Measurements from ENCODE around the gene CARS2. TPM values are rescaled to one million over a fixed set of nuclear protein-coding genes. Genes with fewer than 3 reads are reported as not detected.

CARS2 gene
- total RNA-seq, 1 donor from 2014 or later = 66.5 TPM

DNA sequence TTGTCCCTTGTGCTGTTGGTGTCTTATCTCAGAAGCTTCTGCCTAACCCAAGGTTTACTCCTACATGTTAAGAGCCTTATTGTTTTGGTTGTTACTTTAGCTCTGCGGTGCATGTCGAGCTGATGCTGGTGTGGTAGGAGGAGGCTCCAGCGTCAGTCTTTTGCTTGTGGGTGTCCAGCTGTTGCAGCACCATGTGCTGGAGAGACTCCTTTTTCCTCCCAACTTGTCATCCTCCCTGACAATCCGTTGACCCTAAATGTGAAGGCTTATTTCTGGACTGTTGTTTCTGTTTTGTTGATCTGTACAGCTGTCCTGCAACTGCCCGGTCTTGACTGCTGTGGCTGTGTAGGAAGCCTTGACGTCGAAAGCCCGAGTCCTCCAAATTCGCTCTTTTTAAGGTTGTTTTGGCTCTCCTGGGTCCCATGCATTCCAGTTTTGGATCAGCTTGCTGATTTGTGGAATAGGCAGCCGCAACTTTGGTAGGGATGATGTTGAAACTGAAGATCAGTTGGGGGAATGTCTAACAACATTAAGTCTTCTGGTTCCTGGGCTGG, 75.3 kb downstream of the CARS2 start:
- intact Hi-C loops (cut with DNase I) = loop anchor here (2.0 kb wide), 1 partner anchor 30 kb away; no protein-coding TSS in a partner anchor
- no peak for DNase-seq (ENCODE audit: low spot score)
- ATAC-seq = peak; percentile 33

GRCh38 chr13:110629735-110630134, 76.2 kb downstream of the CARS2 start:
- ATAC-seq = no peak
- intact Hi-C loops (cut with DNase I) = loop anchor here (2.0 kb wide), 1 partner anchor 29 kb away; no protein-coding TSS in a partner anchor
- DNase-seq (ENCODE audit: low spot score) = peak; percentile 33

DNA sequence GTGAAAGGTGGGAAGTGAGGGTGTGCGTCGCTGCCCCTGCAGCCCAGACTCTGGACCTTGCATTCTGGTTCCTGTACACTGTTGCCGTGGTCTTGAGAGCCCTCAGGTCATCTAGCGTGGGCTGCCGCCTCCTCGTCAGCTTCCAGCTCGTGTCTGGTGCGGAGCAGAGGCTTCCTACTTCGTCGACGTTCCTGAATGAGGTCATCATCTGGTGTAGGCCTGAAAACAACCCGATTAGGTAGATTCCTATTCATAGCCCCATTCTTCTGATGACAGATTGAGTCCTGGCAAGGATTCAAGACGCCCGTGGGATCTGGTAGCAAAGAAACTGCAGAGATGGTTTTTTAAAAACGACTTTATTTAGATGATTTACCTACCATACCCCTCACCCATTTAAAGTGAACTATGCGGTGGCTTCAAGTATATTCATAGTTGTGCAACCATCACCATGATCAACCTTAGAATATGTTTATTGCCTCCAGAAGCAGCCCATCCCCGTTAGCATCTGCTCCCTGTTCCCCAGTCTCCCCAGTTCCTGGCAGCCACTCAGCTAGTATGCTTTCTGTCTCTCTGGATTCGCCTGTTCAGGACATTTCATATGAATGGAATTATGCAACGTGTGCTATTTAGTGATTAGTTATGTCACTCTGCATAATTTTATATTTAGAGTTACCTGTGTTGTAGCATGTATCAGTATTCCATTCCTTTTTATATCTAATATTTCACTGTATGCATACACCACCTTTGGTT, 76.8 kb downstream of the CARS2 start:
- DNase-seq (ENCODE audit: low spot score) (no peak), ATAC-seq (no peak)
- intact Hi-C loops (cut with DNase I) = no loop called here

DNA sequence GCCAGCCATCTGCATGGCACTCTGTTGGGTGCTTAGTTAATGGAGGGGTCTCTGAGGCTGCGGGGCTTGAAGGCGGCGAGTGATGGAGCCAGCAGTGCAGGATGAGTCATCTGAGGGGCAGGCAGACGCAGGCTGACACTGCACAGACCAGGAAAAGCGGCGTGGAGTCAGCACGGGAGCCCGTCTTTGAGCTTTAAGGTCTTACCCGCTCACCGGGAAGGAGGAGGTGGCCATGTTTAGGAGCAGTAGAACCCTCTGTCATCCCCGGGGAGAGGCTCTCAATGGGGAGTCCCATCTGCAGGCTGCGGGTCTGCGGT, 77.5 kb downstream of the CARS2 start:
- DNase-seq (ENCODE audit: low spot score) (no peak), ATAC-seq (no peak)
- intact Hi-C loops (cut with DNase I) = no loop called here

DNA sequence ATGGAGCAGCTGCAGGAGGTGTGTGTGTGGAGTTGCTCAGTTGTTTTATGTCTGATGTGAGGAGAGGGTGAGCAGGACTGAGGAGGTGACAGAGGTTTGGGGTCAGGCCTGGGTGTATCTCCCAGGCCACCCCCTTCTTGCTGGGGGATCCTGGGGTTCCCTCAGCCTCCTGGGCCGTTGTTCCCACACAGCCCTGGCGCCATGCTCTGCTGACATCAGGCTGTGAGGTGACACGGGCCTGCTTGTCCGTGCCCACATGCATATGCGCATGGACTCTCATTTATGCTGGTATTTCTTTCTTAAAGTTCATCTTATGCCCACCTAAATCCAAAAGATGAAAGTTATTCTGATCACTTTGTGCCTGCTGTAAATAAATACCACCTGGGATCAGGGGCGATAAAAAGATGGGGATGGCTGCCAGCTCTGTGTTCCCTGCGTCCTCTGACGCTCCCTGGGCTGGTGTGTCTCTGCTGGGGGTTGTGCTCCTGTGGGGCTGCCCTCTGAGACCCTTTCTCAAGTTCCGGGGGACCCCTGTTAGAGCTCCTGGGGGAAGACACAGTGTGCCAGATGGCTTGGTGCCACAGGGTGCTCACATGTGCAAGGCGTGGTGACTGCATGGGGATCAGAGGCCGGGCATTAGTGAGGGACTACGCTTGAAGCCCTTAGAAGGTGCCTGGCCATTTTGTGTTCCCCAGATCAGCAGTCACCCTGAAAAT, 78.0 kb downstream of the CARS2 start:
- intact Hi-C loops (cut with DNase I) = no loop called here
- DNase-seq (ENCODE audit: low spot score) = no peak
- ATAC-seq = peak; percentile 24

GRCh38 chr13:110627351-110627750, 78.6 kb downstream of the CARS2 start:
- intact Hi-C loops (cut with DNase I) = no loop called here
- ATAC-seq = no peak
- DNase-seq (ENCODE audit: low spot score) = no peak

- ATAC-seq (no peak), DNase-seq (ENCODE audit: low spot score) (no peak)
- intact Hi-C loops (cut with DNase I) = no loop called here
Observed at GRCh38 chr13:110626521-110626920, 79.4 kb downstream of the CARS2 start.

DNA sequence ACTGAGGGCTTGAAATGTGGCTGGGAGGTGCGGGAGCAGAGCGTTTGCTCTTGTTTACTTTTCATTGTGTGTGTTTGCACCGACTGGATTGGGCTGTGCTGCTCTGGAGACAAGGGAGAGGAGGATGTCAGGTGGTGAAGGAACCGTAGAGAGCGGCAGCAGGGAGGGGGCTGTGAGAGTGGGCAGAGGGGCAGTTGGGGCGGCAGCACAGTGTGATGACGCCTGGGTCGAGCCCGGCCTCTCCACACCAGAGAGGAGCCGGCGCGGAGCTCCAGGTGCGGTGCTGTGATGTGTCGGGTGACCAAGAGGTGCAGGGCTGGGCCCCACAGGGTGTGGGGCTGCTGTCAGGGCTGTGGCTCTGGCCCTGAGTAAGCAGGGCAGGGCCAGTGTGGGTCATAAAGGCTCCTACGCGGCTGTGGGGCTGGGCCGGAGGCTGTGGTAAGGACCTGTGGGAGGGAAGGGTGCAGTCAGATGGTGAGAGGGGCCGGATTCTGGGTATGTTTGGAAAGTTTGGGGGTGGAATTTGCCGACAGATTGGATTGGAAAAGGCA, 80.1 kb downstream of the CARS2 start:
- no peak for DNase-seq (ENCODE audit: low spot score)
- intact Hi-C loops (cut with DNase I) = no loop called here
- ATAC-seq = peak; percentile 33

DNA sequence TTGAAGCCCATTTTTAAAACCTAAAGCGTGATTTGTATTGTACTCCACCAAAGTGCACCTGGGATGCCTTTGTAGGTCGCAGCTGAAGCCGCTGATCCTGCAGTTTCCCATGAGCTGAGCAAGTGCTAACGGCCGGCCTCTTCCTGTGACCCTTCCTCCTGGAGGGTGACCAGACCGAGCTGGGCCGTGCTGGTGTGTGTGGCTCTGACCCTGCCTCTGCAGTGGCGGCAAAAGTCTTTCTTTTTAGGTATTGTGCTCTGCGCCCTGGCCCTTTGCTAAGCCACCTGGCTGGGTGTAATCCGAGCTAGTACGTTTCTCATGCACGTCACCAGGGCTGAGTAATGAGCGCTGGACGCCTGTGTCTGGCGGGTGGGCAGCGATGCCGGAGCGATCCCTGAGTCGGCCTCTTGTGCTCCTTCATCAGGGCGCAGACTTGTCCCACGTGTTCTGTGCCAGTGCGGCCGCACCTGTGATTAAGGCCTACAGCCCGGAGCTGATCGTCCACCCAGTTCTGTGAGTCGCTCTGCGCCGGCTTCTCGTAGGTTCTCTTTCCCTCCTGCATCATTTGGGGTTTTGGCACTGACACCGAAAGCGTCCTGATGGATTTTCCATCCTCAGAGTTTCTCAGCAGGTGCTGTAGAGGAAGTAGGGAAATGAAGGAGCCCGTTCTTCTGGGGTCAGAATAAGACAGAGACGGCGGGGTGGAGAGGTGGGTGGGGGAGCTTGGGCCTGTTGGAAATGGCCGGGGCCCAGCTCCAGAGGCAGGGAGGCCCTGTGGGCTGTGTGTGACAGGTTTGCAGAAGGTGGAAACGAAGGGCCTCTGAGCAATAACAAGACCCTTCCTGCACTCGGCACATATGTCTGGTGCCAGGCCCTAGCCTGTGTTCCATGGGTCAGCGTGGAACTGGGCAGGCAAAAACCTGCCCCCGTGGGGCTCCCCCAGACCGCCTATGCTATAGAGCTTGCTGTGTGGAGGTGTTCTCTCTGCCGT, 80.9 kb downstream of the CARS2 start:
- intact Hi-C loops (cut with DNase I) = no loop called here
- no peak for DNase-seq (ENCODE audit: low spot score)
- no peak for ATAC-seq

GRCh38 chr13:110620596-110620995, 85.3 kb downstream of the CARS2 start:
- no peak for ATAC-seq
- no peak for DNase-seq (ENCODE audit: low spot score)
- intact Hi-C loops (cut with DNase I) = no loop called here

DNA sequence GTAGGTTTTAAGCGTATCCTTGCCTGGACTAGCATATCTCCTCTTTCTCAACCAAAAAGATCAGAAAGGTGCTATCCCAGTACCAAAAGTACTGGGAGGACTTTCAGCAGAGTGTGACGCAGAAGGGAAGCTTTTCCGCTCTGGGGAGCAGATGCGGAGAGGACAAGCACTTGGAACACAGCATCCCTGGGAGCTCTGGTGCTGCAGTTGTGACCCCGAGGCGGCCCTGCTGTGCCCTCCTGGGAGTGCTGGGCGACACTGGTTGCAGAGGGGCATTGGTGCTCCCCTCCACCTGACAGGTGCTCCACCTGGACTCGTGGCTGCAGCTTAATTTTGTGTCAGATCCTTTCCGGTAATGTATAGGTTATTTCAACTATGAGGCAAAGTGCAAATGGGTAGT, 87.1 kb downstream of the CARS2 start:
- DNase-seq (ENCODE audit: low spot score) (no peak), ATAC-seq (no peak)
- intact Hi-C loops (cut with DNase I) = no loop called here

- ATAC-seq = no peak
- intact Hi-C loops (cut with DNase I) = no loop called here
Observed at GRCh38 chr13:110618167-110618566, 87.7 kb downstream of the CARS2 start.

DNA sequence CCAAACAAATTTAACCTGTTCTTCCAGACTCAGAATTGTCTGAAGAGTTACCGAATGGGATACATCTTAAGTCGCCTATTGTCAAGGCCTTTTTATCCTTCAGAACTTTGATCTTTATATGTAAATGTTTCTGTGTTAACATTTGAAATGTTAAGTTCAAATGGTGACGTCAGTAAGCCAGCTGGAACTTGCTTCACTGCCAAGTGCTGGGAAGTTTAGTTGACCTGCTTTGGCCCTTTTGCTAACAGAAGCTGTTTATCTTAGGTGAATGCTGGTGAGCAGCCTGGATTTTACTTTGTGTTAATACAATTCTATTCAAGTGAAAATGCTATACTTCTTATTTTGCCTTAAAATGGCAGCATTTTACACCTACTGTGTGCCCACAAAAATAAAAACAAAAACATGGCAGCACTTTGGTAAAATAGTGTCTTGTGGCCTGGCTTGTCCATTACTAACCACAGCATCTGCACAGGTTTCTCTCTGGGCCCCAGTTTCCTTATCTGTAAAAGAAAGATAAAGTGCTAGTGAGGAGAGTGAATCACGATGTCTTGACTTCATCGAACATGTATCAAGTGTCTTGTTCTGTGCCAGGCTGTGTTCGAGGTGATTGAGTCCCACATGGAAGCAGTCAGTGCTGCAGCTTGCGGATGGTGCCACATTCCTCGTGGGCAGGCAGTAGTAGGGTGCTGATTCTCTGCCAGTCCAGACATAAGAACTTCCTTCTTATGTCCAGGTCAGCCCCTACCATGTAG, 88.4 kb downstream of the CARS2 start:
- ATAC-seq = peak; percentile 23
- no peak for DNase-seq (ENCODE audit: low spot score)
- intact Hi-C loops (cut with DNase I) = no loop called here

More at GRCh38 chr13:110618167-110618566, 87.7 kb downstream of the CARS2 start:
- no peak for DNase-seq (ENCODE audit: low spot score)

GRCh38 chr13:110616103-110617101, 89.5 kb downstream of the CARS2 start:
- DNase-seq (ENCODE audit: low spot score) (no peak), ATAC-seq (peak; percentile 9)
- intact Hi-C loops (cut with DNase I) = no loop called here

GRCh38 chr13:110615322-110616102, 90.4 kb downstream of the CARS2 start, which contains the start of gene NAXD:
Gene NAXD, plus strand, starts transcription at chr13:110615545. Its CDS starts 57 bp downstream, at chr13:110615602.
- ATAC-seq (peak; percentile 98), DNase-seq (ENCODE audit: low spot score) (peak; percentile 95)
- intact Hi-C loops (cut with DNase I) = no loop called here

DNA sequence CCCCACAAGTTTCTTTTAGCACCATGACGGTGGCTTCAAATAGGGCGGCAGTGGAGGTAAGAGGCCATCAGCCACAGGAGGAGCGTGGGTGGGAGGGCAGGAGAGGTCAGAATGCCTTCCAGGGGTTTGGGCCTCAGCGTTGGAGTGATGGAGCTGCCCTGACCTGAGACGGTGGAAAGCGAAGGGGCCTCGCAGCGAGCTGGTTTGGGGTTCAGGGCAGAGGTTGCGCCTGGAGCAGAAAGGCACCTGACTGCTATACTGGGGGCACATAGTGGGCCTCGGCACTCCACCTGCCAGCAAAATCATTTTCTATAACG, 91.0 kb downstream of the CARS2 start:
- intact Hi-C loops (cut with DNase I) = no loop called here
- ATAC-seq (no peak), DNase-seq (ENCODE audit: low spot score) (no peak)

Measured in sciatic nerve (tissue), 2 donors.